Loucy (cell line): ENCODE measurements around the gene LCE3C.

Source experiments
- CTCF ChIP-seq: fragments of 200-600 bp; sonication (generic); conservative IDR thresholded peaks from 2 replicates; pipeline ENCODE4 v1.5.1; 2014; ENCODE audit warnings: mild to moderate bottlenecking, antibody characterized with exemption, low read length
- EZH2phosphoT487 ChIP-seq: fragments of 200-600 bp; IDR thresholded peaks from 2 replicates; pipeline ENCODE4 v1.6.1; 2018; ENCODE audit warnings: antibody characterized with exemption, mild to moderate bottlenecking, moderate library complexity, borderline replicate concordance

- no peak for TF ChIP-seq CTCF
- no peak for TF ChIP-seq EZH2phosphoT487
Observed at GRCh38 chr1:152645146-152645545, 45.1 kb downstream of the LCE3C start.
